ENCODE results near the gene DAP.
"Not testable (repeated sequence)": the region's sequence is repeated elsewhere in the genome, so short reads cannot be mapped to it uniquely, and the experiment has no call there.

DAP gene

DNA sequence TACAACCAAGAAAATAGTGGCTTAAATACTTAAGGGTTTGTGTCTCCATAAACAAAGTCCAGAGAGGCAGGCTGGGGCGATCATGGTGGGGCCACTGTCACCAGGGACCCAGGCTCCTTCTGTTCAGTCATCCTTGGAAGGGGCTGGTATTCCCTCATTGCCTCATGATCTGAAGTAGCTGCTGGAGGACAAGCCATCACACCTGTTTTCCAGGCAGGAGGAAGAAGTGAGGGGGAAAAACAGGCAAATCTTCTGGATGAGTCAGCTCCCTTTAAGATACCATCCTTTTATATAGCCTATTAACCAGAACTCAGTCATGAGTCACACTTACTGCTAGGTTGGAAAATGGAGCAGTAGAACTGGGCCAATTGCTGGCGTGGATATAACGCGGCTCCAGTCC is 92.3 kb downstream of the DAP start:
- DNase-seq, result no peak

DNA sequence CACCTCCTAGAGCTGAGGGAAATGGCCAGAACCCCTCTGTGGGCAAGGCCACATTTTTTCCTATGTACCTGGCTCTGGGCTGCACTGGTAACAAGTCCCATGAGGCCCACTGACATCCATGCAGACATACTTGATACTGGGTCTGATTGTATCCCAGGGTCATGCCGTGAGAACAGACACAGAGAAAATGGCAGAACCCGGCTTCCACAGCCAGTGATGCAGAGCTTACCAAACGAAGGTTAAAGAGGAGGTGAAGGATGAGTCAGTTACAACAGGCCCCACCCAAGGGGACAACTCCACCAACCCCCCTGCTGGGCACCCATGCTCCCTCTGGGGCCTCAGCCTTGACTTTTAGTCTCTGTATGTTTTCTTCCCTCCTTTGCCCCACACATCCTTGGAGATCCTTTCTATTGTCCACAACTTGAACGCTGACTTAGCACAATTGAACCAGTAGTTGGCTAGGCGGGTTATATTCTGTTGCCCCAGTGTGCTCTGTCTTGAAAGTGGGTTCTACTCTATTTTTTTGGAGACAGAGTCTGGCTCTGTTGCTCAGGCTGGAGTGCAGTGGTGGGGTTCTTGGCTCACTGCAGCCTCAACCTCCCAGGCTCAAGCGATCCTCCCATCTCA is 93.5 kb downstream of the DAP start:
- no peak for DNase-seq

DNA sequence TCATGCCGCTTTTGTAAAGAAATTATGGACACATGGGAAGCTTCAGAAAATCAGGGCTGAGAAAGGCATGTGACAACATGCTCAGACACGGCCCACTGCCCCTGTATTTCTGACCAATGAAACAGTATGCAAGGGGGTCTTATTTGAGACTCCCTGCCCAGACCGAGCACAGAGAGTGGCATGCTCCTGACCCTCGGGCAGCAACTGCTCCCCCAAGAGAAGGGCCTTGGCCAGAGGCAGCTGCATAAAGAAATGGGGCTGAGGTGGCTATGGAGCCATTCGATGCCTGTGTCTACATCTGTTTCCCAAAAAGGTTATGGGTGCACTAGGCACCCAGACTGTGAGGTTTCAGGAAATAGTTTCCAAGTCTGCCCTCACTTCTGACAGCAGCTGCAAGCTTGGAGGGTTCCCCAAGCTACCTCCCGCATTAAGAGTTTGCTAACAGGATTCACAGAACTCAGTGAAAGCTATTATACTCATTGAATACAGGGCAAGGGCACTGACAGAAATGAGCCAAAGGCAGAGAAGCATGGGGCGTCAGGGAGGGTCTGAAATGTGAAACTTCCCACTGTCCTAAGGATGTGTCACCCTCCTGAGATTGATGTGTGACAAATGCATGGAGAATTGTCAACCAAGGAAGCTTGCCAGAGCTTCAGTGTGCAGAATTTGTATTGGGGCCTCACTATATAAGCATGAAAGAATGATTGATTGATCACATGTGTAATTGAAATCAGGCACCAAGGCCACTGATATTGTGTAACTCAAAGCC is 94.3 kb downstream of the DAP start:
- DNase-seq, result no peak

DNA sequence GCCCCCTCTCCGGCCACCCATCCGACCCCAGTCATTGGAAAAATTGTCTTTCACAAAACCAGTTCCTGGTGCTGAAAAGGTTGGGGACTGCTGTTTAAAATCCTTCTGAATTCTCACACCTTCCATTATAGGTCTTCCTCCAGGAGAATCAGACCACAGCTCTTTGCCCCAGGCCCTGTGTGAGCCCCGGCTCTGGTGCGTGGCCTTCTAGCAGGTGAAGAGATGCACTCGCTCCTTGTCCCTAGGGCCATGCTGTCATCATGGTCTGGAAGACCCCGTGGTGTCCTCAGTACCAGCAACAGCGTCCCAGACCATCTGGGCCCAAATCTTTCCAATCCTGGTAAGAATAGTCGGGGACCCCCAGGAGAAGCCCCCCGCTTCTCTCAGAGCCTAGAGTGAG is 95.2 kb downstream of the DAP start:
- no peak for DNase-seq

DNA sequence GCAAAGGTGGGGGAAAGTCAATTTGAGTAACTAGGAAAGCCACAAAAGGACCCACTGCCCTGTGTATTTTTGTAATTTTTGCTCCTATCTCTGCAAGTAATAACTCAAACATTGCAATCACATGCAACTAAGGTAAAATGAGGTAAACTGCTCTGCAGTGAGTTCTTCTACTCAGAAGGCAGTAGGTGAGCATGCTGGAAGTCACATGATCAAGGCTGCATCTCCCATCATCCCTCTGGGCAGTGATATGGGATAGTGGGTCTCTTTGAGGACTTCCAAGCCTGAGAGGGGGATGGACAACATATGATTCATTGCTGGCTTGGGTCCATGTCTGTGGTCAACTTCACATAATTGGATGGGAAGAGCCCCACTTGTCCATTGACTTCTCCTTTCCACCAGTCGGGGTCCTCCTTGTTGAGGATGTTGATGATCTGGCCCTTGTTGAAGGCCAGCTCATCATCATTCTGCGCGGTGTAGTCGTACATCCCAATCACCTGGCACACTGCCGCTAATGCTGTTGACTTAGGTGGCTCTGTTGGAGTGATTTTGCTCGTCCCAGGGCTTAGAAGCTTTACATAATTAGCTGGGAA is 96.8 kb downstream of the DAP start:
- not testable (repeated sequence) for DNase-seq

DNA sequence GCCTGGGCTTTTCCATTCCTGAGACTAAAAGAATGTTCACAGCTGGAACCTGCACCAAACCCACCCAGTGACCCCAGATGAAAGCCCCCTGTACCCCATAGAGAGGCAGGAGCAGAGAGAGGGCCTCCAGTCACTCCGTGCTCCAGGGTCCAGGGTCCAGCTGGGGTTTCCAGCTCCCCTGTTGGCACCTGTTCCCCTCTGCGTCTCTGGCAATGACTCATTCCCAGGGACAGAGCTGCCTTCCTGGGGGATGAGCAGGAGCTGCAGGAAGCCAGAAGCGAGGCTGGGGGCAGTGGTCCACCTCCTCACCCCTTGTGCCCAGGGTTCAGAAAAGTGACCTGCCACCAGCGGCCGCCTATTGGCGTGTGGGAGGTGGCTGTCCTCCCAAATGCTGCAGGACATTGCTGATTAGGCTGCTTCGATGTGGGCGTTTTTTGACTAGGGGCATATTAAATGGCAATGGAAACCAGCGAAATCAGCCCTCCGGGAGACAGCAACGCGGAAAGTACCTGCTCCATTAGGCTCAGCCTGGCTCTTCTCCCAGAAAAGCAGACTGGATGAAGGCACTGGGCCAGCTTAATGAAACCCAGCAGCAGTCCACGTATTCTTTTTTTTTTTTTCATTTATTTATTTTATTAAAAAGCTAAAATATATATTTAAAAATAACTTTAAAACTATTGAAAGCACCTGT is 97.4 kb downstream of the DAP start:
- no peak for DNase-seq

DNA sequence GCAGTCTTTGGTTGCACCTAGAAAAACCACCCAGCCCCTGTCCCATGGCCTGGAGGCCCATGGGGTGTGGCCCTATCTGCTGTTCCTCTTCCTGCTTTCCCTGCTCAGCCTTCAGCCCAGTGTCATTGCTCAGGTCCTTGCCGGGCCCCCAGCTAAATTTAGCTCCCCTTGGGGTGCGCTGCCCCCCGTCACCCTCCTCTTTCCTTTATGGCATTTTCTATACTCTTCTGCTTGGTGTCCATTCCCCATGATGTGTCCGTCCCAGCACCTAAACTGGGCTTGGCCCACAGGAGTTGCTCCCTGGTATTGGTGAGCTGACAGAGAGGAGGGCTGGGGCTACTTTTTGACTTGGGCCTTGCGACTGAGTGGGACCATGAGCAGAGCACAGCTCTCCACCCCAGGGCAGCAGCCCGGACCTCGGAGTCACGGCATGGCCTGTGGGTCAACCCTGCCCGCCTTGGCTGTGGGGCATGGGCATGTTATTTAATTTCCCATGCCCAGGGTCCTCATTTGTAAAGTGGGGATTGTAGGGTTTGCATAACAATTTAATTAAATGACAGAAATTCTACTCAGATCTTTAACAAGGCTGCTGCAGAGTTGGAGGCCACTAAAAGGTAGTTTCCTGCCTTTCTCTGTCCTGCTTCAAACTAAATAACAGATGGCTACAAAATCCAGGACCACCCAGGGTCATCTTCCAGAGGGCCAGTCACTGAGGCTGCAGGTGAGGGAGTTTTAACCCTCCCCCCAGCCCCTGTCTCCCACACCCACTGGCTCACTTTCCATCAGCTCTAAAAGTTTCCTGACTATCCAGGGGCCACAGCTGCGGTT is 98.2 kb downstream of the DAP start:
- DNase-seq, result no peak

DNA sequence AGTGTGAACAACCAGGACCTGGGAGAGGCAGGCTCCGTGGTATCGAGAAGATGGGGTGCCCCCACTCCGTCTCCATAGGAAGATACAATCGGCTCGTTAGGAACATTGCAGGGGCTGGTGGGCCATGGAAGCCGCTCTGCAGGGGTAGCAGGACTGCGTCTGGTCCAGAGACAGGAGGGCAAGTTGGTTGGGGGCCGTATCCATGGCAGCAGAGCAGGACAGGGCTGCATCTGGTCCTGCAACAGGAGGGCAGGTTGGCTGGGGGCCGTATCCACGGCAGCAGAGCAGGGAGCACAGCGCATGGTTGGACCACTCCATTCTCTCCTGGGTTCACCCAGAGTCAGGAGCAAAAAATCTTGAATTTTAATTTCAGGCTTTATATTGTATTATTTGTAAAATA is 99.0 kb downstream of the DAP start:
- DNase-seq, result no peak

DNA sequence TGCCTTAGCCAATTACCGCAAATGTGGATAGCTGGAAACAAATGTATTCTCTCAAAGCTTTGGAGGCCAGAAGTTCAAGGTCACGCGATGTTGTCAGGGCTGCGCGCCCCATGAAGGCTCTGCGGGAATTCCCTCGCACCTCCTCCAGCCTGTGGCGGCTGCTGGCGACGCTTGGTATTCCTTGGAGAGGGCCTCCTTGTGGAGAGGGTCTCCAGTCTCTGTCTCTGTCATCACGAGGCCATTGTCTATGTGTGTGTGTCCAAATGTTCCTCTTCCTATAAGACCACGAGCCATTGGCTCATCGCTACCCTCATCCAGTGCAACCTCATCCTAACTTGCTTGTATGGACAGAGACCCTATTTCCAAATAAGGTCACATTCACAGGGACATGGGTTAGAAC is 99.6 kb downstream of the DAP start:
- no peak for DNase-seq

DNA sequence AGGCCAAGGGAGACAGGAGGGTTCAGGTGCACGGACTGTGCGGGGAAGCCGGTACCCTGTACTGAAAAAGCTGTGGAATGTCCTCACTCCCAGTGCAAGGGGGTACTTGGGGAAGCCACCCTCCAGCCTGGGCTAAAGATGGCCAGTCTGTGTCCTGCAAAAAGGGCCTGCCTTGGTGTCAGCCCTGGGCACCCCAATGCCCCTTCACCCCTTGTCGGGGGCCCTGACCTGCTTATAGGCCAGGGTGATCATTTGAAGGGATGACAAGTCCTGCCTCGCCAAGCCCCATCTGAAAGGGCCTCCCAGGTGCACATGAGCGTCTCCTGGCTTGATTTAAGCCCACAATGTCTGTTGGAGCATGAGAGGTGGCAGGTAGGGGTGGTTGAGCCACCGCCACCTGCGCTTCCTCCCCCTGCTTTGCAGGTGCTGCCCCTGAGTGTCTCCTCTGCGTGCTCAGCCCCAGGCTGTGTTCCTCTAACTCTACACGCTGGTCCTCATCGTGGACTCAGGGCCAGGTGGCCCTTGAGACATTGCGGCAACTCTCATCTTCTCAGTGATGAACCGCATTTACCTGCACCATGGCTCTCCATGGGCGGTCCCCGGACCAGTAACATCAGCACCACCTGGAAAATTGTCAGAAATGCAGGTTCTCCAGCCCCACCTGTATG is 100.2 kb downstream of the DAP start:
- no peak for DNase-seq

DNA sequence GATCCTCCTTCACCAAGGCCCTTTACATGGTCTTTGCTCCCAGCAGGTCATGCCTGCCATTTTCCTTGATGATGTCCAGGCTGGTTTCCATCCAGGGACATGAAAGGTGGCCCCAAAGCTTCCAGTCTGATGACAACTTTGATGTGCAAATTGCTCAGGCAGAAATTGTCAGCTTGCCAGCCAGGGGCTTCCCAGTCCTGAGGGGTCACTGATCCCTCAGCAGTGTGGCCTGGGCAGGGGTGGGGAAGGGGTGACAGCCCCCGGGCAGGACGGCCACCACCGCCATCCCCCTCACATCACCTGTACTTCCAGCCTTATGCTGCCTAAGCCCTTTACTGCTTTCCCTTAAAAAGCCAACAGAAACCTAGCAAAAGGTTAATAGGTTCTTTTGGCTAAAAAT is 100.9 kb downstream of the DAP start:
- no peak for DNase-seq

DNA sequence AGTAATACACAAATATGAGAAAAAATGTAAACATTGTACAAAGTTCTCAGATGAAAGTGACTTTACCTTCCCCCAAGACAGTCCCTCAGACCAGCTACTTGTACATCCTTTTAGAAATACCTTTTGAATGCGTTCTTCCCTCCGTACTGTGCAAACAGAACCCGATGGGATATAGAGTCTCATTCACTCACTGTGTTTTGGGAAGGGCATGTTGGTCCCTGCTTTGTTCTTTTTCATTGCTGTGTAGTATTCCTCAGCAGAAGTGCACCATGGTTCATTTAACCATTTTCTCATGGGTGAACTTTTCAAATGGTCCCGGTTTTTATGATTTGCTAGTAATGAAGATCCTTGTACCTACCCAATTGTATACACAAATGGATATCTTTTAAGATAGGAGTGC is 102.8 kb downstream of the DAP start:
- DNase-seq, result no peak

DNA sequence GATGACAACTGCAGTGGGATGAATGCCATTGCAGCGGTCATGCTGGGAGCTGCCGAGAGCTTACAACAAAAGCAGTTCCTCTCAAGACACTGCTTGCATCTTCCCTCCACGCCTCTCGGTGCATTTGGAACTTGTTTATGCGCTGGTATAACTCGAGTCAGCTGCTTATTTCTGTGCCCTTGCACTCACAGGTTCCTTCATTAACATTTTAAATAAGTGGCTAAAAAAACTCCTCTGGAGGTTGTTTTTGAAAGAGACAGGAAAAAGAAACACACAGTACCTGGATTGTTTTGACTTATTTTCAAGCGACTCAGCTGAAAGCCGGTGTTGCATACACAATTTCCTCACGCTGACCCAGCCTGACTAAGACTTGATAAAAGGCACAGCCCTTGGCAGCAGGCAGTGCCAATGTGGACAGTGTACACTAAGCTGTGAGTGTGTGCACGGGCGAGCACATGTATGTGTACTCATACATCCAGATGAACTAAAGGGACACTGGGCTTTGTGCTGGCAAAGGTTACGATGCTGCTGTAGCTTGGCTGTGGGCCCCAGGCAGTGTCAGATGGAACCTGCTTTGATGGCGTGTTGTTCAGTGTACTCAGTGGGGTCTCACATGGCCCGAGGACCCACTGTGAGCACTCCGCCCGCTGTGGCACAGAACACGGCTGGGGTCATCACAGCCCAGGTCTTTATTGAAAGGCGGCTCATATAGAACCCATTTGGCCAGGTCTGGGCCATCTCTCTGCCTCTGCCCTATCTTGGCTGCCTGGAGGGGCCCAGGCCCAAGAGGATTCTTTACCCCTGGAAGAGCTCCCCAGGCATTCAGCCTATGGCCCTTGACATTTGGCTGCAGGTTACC is 104.8 kb downstream of the DAP start:
- DNase-seq, result no peak

DNA sequence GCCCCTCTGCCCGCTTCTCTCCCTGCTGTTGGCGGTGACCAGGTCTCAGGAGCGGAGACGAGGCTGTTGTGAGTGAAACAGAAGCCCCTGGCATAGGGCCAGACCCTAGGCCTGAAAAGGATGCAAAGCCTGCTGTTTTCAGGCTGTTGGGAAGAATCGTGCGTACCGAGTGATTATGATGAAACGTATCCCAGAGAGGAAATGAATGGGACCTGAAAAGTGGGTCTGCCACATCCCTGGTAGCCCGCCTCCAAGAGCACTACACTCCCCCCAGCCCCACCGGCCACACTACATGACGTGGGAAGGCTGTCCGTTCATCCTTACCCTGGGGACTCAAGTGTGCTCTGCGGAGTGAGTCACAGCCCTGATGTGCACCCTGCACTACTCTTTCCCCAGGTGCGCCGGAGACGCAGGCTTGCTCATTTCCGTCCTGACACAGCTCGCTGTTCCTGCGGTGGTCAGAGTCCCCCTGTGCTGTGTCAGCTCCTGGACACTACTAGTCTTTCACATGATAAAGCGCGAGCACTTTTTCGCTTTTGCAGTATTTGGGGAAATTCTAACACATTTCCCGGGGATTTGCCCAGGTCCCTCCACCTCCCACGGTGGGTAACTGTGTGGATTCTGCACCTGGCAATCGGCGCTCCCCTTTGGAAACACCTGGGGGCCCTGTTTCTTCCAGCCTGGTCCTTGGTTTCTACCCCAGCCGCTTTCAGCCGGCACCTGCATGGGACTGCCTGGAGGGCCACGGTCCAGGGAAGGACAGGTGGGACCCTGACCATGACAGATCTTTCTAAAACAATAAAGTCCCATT is 105.7 kb downstream of the DAP start:
- no peak for DNase-seq

DNA sequence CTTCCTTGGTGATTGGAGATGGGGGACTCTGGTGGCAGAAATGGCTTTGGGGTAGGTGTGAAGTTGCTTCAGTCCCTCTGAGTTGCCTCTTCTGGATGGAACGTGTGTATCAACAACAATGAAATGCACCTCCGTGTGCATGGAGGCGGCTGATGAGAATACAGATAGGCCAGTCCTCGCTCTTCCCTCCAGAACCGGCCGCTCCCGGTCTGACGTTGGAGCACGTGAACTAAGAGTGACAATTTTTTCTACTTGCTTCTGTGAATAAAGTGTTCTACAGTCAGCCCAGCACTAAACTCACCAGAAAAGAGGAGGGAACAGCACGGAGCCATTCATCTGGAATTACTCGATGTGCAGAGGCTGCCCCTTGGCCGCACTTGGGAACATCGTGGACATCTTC is 106.5 kb downstream of the DAP start:
- no peak for DNase-seq

DNA sequence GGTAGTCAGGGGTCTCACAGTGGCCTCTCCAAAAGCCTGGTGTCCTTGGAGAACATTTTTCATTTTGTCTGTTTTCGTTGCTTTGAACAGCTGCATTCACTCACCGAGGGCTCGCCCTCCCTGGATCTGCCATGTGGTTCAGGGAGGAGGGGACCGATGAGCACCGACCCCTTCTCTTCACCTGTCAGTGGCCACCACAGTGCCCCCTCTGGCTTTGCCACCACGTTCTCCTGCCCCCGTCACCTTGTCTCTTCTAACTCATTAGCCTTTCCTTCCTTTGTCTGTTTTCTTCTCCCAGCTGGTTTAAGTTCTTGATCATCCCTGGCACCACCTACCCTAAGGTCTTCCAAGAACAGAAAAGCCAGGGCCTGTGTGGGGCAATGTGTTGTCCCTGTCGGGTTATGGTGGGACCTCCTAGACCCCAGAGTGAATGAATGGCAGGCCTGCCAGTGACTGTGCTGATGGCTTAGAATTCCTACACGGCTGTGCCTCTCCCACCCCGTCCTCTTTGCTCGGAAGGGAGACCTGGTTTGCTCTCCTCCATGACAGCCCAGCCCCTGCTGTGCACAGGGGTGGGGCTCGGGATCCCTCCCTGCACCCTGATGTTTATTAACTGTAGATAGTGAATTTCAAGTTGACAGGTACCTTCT is 107.2 kb downstream of the DAP start:
- no peak for DNase-seq

DNA sequence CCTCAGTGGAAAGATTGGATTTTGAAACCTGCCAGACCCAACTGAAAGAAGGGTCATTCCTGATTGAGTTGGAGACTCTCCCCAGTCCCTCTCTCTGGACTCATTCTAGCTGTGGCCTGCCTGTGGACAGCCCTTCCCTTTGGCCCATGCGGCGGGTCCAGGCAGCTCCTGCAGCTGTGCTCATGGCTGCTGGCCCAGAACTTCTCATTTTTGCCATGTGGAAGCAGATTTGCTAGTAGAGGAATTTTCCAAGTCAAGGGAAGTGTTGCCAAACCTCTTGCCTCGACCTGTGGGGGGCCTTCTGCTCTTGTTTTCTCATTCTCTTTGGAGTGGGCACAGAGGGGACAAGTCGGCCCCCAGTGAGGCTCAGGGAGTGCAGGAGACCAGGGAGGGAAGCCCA is 108.0 kb downstream of the DAP start:
- DNase-seq, result no peak

DNA sequence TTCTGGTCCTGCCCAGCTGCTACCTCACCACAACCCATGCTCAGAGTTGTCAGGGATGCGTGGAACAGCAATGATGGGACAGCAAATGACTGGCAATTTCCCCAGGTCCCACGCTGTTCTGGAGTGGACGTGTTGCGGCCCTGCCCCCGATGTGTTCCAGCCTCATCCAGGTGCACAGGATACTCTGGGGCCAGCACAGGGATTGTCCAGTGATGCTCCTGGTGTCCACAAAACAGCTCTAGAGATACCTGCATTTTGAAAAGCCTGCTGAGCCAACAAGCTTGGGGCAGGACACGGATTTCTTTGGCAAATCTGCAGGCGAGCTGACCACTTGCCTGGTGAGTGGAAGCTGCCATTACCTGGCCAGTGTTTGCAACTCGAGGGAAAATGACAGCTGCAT is 108.4 kb downstream of the DAP start:
- DNase-seq, result no peak

DNA sequence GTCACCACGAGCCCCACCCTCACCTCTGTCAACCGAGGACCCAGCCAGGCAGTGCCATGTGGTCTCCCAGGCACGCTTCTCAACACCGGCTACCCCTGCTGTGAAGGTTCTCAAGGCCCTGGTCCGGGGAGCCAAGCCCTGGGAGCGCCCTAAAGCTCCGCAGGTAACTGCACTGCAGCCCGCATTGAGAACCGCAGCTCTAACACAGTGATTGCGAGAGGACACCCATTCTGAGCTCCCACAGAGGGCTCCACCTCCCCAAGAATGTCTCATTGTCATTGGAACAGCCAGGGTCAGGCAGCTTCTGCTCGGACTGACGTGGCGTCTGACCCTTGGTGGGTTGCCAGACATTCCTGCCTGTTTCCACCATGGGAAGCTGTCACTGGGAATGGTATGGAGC is 108.9 kb downstream of the DAP start:
- DNase-seq, result no peak
